Neuronal stem cell (in vitro differentiated cells): ENCODE data around the gene RDM1.

Experiments
- DNase-seq: peaks from one replicate; pipeline ENCODE4 v3.0.0-alpha.2; 2013; ENCODE audit warnings: low spot score
- H2AFZ ChIP-seq: one replicate; pipeline ENCODE4 v1.6.1; 2013; ENCODE audit warnings: mild to moderate bottlenecking, low read length, inconsistent platforms
- H2AK5ac ChIP-seq: 2 replicates; pipeline ENCODE4 v1.6.1; 2013; ENCODE audit warnings: low read depth, mild to moderate bottlenecking, inconsistent platforms, low read length, moderate library complexity, mixed read lengths
- H2BK120ac ChIP-seq: 2 replicates; pipeline ENCODE4 v1.6.1; 2013; ENCODE audit warnings: low read depth, mild to moderate bottlenecking, inconsistent platforms, low read length, moderate library complexity, mixed read lengths
- H2BK12ac ChIP-seq: one replicate; pipeline ENCODE4 v1.6.1; 2013; ENCODE audit warnings: low read length, inconsistent platforms
- H2BK15ac ChIP-seq: 2 replicates; pipeline ENCODE4 v1.6.1; 2013; ENCODE audit warnings: mild to moderate bottlenecking, low read length, inconsistent platforms, mixed read lengths
- H2BK5ac ChIP-seq: one replicate; pipeline ENCODE4 v1.6.1; 2013; ENCODE audit warnings: inconsistent platforms, mild to moderate bottlenecking, low read length, moderate library complexity
- H3K14ac ChIP-seq: one replicate; pipeline ENCODE4 v1.6.1; 2013; ENCODE audit warnings: low read length, inconsistent platforms
- H3K18ac ChIP-seq: 2 replicates; pipeline ENCODE4 v1.6.1; 2013; ENCODE audit warnings: low read length, inconsistent platforms
- H3K23ac ChIP-seq: 2 replicates; pipeline ENCODE4 v1.6.1; 2013; ENCODE audit warnings: low read depth, mild to moderate bottlenecking, mixed read lengths, low read length, inconsistent platforms; ENCODE audit not compliant: poor library complexity
- H3K27ac ChIP-seq: replicated peaks from 3 replicates; pipeline ENCODE4 v1.5.1; 2013; ENCODE audit warnings: low read length, inconsistent platforms
- H3K27me3 ChIP-seq, 3 experiments: 2 replicates each; pipeline ENCODE4 v1.6.1; 2013; ENCODE audit warnings: low read length in 3 of 3, mild to moderate bottlenecking in 2 of 3, inconsistent platforms in 1 of 3, low read depth in 1 of 3, mixed read lengths in 1 of 3, moderate library complexity in 1 of 3; ENCODE audit not compliant: control insufficient read depth in 3 of 3, insufficient read depth in 3 of 3
- H3K36me3 ChIP-seq, 2 donors: replicated peaks in 1 of 2; 2 replicates each; pipeline ENCODE4 v1.6.1; 2013; ENCODE audit warnings: low read length in 2 of 2; ENCODE audit not compliant: control insufficient read depth in 2 of 2, insufficient read depth in 2 of 2
- H3K4ac ChIP-seq: 2 replicates; pipeline ENCODE4 v1.6.1; 2013; ENCODE audit warnings: inconsistent platforms, mild to moderate bottlenecking, low read length, moderate library complexity
- H3K4me1 ChIP-seq, 2 donors: 1 replicate in 1 of 2; 2 replicates in 1 of 2; pipeline ENCODE4 v1.6.1; 2013; ENCODE audit warnings: low read length in 2 of 2, low read depth in 1 of 2; ENCODE audit not compliant: control insufficient read depth in 2 of 2, insufficient read depth in 1 of 2
- H3K4me2 ChIP-seq: one replicate; pipeline ENCODE4 v1.6.1; 2013; ENCODE audit warnings: mild to moderate bottlenecking, low read length, inconsistent platforms; ENCODE audit not compliant: insufficient read depth, poor library complexity, severe bottlenecking
- H3K4me3 ChIP-seq, 2 donors: 2 replicates each; pipeline ENCODE4 v1.5.1; 2013; ENCODE audit warnings: low read length in 2 of 2, mild to moderate bottlenecking in 2 of 2, inconsistent platforms in 1 of 2, moderate library complexity in 1 of 2
- H3K79me1 ChIP-seq: one replicate; pipeline ENCODE4 v1.6.1; 2013; ENCODE audit warnings: low read depth, mild to moderate bottlenecking, inconsistent platforms, low read length, moderate library complexity
- H3K9ac ChIP-seq: one replicate; pipeline ENCODE4 v1.6.1; 2013; ENCODE audit warnings: mild to moderate bottlenecking, low read depth, low read length, inconsistent platforms; ENCODE audit not compliant: poor library complexity
- H3K9me3 ChIP-seq, 2 donors: replicated peaks in 1 of 2; 2 replicates each; pipeline versions ENCODE3 to v1.6.1; 2013; ENCODE audit warnings: low read length in 2 of 2, mild to moderate bottlenecking in 2 of 2, inconsistent platforms in 1 of 2, low read depth in 1 of 2, mixed read lengths in 1 of 2, moderate library complexity in 1 of 2; ENCODE audit not compliant: control insufficient read depth in 2 of 2, insufficient read depth in 1 of 2
- H4K8ac ChIP-seq: one replicate; pipeline ENCODE4 v1.6.1; 2013; ENCODE audit warnings: low read depth, mild to moderate bottlenecking, inconsistent platforms, low read length, moderate library complexity
- H4K91ac ChIP-seq: one replicate; pipeline ENCODE4 v1.6.1; 2013; ENCODE audit warnings: low read length, low read depth, mild to moderate bottlenecking, inconsistent platforms; ENCODE audit not compliant: poor library complexity
- WGBS, 2 donors: extraction: QIAGEN DNeasy Blood & Tissue Kit; methylation state at CpG; one replicate each; pipeline ENCODE4 v1.1.7; 2013; ENCODE audit warnings: missing lambda C conversion rate in 2 of 2, mixed read lengths in 1 of 2; ENCODE audit not compliant: insufficient read length in 2 of 2, insufficient replicate concordance in 1 of 2; ENCODE audit errors: extremely low coverage in 2 of 2; 5-methylcytosine and 5-hydroxymethylcytosine counted together

Gene RDM1

DNA sequence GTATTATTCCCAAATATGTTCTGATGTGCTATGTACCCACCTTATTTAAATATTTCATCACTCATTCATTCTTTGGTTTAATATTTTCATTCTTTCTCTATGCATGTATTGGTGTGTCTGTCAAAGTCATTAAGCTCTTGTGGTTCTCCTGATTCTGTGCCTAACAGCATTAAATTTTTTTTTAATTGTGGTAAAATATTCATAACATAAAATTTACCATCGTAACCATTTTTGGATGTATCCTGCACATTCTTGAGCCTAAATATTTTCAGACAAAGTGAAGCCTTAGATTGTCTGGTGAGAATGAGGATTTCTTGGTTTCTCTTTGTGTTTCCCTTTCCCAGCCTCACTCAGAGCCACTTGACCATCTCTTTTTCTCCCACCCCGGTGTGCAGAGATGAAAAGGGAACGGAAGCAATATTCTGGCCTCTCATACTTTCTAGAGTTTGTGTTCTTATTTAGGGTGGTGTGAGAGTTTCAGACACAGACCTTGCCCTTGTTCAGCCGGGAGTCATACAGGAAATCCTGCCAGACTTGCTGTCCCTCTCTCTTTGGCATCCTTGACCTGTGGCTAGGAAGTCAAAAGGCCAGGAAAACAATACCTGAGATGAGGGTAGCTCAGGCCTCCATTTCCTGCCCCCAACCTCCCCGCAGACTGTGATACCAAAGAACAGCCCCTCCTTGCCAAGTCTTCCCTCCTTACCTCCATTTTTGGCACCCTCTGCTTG is 55.3 kb downstream of the RDM1 start:
- WGBS, 2 donors = no CpG with 5 or more reads among the region's 5 CpGs
- Histone ChIP-seq H3K27ac (no peak overlapping the region), H4K91ac (no peak overlapping the region)

GRCh38 chr17:35872196-35872980 is 58.2 kb downstream of the RDM1 start:
- no peak overlapping the region for H2AK5ac ChIP-seq
- no peak overlapping the region for H2AFZ ChIP-seq
- no peaks in the 10 kb centered on the region for H3K9me3 ChIP-seq
- H3K4me3 ChIP-seq = no peak overlapping the region
- H4K91ac ChIP-seq = no peak overlapping the region
- no peak overlapping the region for H3K4ac ChIP-seq
- no peak for DNase-seq
- H2BK120ac ChIP-seq = no peak overlapping the region
- no peaks in the 10 kb centered on the region for H3K27me3 ChIP-seq
- no peaks in the 10 kb centered on the region for H3K79me1 ChIP-seq
- no peak overlapping the region for H3K18ac ChIP-seq
- peaks cover 1 to 4% of the 10 kb centered on the region in 2 donors for H3K4me1 ChIP-seq
- no peak overlapping the region for H2BK15ac ChIP-seq
- 100% methylated on average over 1 of the region's 12 CpGs; no CpG with 5 or more reads in 1 of the 2 donors for WGBS, 2 donors
- H3K9ac ChIP-seq = no peak overlapping the region
- no peak overlapping the region for H3K23ac ChIP-seq
- no peak overlapping the region for H3K4me2 ChIP-seq
- H3K36me3 ChIP-seq = no peaks in the 10 kb centered on the region
- no peak overlapping the region for H3K27ac ChIP-seq
- no peak overlapping the region for H2BK5ac ChIP-seq
- H2BK12ac ChIP-seq = no peak overlapping the region
- H4K8ac ChIP-seq = no peak overlapping the region
- H3K14ac ChIP-seq = no peak overlapping the region

More for the DNA sequence above, 55.3 kb downstream of the RDM1 start:
- H3K23ac ChIP-seq = no peak overlapping the region
- H3K9ac ChIP-seq = no peak overlapping the region
- H2AFZ ChIP-seq = peak overlapping the region; percentile 57
- H3K18ac ChIP-seq = no peak overlapping the region
- H2AK5ac ChIP-seq = no peak overlapping the region
- H2BK120ac ChIP-seq = no peak overlapping the region
- no peak overlapping the region for H3K4me2 ChIP-seq
- H3K79me1 ChIP-seq = no peaks in the 10 kb centered on the region
- H3K4me3 ChIP-seq = no peak overlapping the region
- no peaks in the 10 kb centered on the region for H3K36me3 ChIP-seq
- H3K14ac ChIP-seq = no peak overlapping the region
- DNase-seq = no peak
- H2BK12ac ChIP-seq = no peak overlapping the region
- H3K4me1 ChIP-seq = peaks cover 1 to 4% of the 10 kb centered on the region in 2 donors
- no peaks in the 10 kb centered on the region for H3K27me3 ChIP-seq
- H3K4ac ChIP-seq = no peak overlapping the region
- H3K9me3 ChIP-seq = no peaks in the 10 kb centered on the region
- no peak overlapping the region for H4K8ac ChIP-seq
- no peak overlapping the region for H2BK15ac ChIP-seq
- no peak overlapping the region for H2BK5ac ChIP-seq

GRCh38 chr17:35870906-35871819 is 59.4 kb downstream of the RDM1 start:
- Histone ChIP-seq H3K4me2 (no peak overlapping the region), H3K27me3 (no peaks in the 10 kb centered on the region), H3K9me3 (no peaks in the 10 kb centered on the region), H3K4me1 (peaks cover 1 to 4% of the 10 kb centered on the region in 2 donors), H3K14ac (no peak overlapping the region), H2BK12ac (no peak overlapping the region), H2BK120ac (no peak overlapping the region), H4K8ac (no peak overlapping the region), H3K4ac (no peak overlapping the region), H2AFZ (peak overlapping the region; percentile 46), H2BK15ac (no peak overlapping the region), H4K91ac (no peak overlapping the region), H3K9ac (no peak overlapping the region), H3K27ac (no peak overlapping the region), H3K23ac (no peak overlapping the region), H2AK5ac (no peak overlapping the region), H3K36me3 (no peaks in the 10 kb centered on the region), H3K79me1 (no peaks in the 10 kb centered on the region), H2BK5ac (no peak overlapping the region), H3K18ac (no peak overlapping the region), H3K4me3 (no peak overlapping the region)
- no peak for DNase-seq
- no CpG with 5 or more reads among the region's 8 CpGs for WGBS, 2 donors
